Femur (tissue), 1 donor: ENCODE results near the gene PRRT1B.
"Not testable (repeated sequence)": the region's sequence is repeated elsewhere in the genome, so short reads cannot be mapped to it uniquely, and the experiment has no call there.

Source experiments
- DNase-seq: peaks from one replicate; pipeline ENCODE4 v3.0.0-alpha.2; 2017

Gene PRRT1B

DNA sequence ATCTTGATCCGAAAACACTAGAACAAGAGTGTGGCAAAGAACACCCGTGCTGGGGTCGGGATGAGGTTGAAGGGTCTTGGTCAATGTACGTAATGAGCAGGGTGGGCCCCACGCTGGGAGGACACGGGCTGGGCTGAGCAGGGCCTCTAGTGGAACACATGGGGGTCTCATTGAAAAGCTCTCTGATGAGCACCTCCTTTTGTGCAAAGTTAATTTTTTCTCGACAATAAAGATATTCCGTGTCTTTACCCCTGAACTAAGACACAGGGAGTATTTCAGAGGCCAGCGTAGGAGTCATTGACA is 22.3 kb upstream of the PRRT1B start:
- no peak for DNase-seq

DNA sequence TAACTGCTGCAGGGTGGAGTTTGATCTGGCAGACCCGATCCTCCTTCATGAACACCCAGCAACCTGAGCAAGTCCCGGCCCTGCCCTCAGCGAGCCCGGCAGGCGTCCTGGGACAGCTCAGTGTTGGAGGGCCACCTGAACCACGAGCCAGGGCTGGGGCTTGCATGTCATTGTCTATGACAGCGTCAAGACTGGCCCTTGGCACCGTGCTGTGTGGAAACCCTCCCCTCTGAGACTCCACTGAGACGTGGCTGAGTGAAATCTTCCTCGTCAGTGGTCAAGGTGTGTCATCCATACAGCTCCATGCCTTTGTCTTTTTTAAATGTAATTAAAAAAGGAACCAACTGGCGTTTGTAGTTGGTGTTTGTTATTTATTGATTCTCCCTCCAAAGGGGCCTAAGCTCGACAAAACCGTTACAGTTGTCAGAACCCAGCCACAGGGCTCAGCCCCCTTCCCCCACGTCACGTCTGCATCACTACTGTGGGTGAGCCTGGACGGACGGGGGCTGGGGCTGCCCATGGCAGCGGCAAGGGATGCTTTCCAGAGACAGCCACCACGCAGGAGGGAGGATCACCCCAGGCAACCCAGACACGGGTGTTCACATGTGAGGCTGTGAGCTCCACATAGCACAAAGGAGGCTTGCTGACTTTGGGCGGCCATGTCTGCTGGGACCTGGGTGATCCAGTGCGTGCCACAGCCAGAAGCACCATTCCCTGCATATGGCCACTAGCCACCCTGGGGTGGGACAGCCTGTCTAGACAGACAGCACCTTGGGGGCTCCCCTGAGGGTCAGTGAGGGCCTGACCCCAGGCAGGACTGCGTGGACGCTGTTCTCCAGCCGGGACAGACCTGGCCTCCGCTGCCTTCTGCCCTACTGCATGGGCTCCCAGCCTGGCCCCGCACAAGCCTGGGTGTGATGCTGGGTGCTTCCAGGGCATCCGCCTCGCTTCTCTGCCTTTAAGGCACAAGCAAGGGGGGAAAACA is 21.6 kb upstream of the PRRT1B start:
- DNase-seq: no peak

DNA sequence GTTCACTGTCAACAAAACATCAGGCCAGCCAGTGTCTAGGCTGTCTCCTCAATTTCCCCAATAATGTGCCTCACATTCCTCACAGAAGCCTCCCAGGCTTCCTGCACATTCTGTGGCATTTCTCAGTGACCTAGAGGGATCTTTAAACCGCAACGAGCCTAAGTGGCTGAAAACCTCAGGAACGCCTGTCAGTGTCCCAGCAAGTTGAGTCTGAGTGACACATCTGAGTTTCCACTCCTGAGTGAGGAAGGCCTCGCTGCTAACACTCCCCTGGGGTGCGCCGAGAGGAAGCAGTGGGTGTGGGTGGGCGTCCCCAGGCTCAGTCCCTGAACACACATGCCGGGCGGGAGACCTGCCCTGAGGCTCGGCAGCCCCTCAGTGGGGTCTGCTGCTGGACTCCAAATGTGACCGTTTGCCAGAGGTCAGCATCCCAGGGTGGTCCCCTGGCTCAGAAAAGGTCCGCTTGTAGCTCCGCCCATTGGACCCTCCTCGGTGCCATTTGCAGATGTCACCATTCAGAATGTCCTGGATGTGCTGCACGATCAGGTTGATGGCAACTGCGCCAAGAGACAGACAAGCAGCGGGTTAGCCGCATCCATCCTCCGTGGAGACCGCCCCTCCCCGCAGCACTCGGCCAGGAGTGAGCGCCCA is 20.5 kb upstream of the PRRT1B start:
- DNase-seq: no peak

DNA sequence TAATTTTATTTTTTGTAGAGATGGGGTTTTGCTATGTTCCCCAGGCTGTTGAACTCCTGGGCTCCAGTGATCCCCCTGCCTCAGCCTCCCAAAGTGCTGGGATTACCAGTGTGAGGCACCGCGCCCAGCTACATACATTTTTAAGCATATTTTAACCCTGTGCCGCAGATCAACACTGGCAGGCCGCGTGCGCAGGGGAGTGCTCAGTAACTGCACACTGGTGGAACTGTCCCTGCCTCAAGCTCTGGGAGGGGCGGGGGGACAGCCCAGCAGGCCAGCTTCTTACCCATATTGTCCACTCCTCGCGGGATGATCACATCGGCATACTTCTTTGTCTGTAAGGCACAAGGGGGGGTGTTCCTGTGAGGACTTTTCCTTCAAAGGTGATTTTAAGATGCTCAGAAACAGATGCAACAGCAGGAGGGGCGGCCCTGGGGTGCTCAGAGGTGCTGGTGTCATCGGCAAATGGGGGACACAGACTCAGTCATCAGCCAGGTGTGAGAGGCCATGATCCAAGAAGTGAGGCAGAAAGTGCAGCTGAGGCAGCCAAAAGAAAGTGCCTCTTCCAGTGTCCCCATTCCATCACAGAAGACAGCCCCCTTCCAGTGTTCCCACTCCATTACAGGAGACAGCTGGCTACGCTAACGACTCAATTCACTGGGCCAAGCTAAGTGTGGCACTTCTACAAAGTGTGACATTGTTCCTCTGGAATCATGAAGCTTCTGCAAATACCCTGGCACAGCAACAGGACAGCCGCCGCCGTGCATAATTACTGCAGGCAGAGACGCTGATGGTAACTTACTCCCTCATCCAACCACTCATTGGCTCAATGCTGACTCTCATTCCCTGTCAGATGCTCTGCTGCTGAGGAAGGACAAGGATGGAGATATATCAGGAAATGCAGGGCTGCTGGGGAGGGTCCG is 19.4 kb upstream of the PRRT1B start:
- no peak for DNase-seq

DNA sequence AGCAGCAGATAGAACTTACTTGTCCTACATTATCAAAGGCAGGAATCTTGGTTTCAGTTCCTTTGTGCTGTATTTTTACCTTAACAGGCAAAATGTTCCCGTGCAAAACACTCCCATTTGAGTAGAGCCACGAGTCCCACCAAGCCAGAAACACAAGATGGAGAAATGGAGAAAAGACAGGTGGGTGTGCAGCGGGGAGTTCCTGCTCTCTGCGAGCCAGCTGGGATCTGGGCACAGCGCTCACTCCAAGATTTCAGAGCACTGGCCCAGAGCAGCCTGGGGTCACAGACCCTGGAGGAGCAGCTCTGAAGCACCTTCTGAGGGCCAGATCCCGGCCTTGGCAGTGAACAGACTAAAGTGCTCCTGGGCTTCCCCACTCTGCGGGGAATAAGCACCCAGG is 17.1 kb upstream of the PRRT1B start:
- DNase-seq: no peak

DNA sequence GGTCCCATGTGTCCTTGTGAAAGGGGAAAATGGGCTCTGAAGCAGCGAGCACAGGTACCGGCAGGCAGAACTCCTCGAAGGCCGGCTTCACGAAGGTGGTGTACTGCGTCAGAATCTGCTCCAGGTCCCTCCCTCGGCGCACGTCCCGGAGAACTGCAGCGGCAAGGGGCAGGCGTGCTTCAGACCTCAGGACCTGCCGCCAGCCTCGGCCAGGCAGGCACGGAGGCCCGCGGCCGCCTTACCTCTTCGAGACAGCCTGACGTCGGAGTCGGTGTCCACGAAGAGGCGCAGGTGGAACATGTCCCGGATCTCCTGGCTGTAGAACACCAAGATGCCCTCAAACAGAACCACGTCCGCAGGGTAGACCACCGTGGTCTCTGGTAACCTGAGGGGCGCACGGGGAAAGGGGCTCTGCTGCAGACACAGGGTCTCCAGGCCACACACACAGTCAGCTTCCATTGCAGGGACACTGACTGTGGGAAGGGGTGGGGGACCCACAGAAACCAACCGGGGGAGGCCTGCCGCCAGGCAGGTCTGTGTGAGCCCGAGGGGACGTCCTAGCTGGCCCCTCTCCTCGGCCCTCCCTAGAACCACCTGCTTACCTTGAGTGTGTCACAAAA is 16.3 kb upstream of the PRRT1B start:
- DNase-seq: no peak

DNA sequence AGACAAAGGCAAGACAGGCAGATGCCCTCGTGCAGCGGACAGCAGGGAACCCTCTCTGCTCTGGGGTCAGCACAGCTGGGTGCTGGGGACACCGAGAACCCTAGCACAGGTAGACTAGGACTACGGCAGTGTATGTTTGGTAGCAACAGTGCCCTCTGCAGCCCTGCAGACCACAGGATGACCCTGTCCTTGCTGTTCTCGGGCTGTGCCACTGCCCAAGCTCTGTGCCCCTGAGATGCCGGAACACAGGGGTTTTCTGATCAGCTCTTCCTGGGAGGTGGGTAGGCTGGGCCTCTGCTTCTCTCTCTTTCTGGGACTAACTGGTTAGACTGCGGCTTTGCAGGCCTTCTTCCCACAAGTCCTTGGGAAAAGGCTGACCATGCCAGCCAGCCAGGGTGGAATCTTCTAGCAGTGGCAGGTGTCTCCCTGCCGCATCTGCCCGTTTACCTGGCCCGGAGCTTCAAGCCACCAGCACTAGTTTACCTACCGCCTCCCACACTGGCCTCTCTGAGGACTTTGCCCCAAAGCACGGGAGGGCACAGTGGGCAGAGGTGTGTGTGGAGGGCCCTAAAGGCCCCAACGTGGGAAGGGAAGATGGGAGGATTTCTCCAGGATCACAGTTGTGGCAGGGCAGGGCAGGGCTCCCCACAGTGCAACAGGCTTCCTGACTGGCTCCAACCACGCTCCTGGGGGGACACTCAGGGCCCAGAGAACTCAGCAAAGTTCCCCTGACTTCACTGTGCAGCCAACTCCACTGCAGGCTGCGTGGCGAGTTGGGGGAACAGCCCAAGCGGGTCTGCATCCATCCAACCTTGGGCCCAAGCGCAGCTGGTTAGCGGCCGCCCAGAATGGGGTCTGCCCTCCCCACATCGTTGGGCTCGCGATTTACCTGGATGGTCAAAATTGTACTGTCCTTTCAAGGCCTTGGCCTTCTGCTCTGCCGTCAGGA is 15.5 kb upstream of the PRRT1B start:
- DNase-seq: no peak

DNA sequence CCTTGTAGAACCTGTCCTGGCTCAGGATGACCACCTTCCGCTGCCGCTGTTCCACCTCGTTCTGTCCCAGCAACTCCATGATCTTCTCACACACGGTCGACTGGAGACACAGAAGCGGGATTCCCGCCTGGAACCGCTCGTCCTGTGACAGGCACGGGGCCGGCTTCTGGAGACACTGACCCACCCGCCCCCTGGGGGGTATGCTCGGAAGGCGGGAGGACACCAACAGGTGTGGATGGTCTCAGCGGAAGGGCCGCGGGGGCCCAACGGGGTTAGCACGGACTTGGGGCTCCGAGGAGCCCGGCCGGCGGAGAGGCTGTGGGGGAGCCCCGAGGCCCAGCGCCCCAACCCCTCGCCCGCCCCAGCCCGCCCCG is 14.8 kb upstream of the PRRT1B start:
- DNase-seq: peak; percentile 57

DNA sequence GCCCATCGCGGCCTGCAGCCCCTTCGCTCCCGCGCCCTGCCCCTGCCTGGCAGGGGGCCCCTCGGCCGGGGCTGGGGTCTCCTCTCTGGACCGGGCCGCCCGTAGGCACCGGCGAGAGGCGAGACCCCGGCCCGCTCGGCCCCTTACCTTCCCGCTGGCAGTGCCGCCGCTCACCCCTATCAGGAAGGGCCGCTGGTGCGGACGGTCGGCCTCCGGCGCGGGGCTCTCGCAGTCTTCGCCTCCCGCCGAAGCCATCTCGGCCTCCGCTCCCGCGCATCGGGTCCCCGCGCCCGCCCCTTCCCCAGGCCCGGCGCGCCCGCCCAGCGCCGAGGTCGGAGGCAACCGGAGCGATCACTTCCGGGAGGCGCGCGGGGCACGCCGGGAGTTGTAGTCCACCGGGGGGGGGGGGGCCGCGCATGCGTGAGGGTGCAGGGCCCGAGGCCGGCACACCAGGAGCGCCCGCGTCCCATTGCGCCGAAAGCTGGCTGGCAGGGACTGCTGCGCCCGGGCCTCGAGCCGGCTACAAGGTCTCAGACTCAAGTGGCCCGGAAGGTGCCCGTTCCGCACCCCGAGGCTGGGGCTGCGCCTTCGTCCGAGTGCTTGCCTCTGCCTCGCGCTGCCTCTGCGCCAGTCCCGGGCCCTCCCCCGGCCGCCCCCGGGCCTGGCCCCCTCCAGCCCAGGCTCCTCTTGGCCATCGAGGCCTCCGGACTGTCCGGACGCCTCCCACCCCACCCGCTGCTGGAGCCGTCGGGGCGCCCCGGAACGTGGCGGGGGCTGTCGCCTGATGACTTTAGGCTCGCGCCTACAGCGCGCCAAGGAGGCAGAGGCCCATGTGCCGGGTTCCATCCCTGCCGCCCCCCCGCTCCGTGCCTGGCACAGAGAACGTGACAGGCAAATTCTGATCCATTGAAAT is 14.1 kb upstream of the PRRT1B start, which contains the start of gene UCK1:
TSS of gene UCK1 (minus strand) at position 344 of the 913 bp plus-strand sequence. CDS start at position 255, 89 bp downstream.
- peak; percentile 92 for DNase-seq

DNA sequence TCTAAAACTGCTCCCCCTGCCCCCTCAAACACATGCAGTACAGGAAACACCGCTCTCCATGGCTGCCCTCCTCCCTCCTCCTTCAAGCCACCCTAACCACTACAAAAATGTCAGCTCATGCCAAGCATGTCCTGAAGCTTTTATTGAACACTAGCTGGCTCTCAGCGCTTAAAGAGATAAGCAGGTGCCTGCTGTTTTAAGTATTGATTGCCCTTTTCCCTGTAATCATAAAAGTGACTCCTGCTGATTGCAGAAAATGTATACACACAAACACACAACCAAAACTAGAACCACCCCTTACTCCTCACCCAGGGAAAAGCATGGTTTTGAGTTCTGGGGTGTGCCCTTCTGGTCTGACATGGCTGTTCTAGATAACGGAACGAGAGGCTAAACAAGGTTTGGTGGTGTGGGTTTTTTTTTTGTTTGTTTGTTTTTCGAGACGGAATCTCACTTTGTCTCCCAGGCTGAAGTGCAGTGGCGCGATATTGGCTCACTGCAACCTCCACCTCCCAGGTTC is 10.5 kb upstream of the PRRT1B start:
- no peak for DNase-seq

DNA sequence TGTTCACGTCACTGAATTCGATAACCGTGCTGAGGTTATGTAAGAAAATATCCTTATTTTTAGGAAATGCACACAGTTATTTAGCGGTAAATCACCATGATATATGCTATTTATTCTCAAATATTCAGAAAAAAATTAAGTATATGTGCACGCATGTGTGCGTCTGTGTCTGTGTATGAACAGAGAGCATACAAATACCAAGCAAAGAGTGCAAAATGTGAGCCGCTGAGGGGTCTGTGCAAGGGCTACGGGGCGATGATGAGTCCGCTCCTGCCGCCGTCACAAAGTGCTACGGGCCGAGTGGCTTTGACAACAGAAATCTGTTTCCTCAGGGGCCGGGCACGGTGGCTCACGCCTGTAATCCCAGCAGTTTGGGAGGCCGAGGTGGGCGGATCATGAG is 7.4 kb upstream of the PRRT1B start:
- no peak for DNase-seq

DNA sequence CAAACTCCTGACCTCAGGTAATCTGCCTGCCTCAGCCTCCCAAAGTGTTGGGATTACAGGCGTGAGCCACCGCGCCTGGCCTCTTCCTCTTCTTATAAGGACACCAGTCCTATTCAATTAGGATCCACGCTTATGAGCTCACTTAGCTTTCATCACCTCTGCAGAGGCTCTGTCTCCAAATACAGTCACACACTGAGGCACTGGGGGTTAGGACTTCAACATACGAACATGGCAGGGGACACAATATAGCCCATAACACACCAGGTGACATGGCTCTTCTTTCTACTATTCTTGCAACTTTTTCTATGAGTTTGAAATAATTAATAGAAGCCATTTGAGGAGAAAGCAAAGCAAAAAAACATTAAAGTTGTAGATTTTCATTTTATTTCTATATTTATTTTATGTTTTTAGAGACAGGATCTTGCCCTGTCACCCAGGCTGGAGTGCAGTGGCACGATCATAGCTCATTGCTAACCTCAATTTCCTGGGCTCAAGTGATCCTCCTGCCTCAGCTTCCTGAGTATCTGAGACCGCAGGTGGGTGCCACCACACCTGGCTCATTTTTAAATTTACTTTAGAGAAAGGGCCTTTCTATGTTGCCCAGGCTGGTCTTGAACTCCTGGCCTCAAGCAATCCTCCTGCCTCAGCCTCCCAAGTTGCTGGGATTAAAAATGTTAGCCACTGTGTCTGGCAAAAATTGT is 6.0 kb upstream of the PRRT1B start:
- DNase-seq: no peak

DNA sequence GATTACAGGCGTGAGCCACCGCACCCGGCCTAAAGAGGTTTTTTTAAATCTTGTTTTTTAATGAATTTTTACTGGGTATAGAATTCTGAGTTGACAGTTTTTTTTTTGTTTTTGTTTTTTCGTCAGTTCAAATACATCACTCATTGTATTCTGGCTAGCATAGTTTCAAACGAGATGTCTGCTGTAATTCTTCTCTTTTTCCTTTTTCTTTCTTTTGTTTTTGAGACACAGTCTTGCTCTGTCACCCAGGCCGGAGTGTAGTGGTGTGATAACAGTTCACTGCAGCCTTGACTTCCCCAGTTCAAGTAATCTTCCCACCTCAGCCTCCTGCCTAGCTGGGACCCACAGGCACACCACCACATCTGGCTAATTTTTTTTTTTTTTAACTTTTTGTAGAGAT is 2.2 kb upstream of the PRRT1B start:
- DNase-seq: no peak

DNA sequence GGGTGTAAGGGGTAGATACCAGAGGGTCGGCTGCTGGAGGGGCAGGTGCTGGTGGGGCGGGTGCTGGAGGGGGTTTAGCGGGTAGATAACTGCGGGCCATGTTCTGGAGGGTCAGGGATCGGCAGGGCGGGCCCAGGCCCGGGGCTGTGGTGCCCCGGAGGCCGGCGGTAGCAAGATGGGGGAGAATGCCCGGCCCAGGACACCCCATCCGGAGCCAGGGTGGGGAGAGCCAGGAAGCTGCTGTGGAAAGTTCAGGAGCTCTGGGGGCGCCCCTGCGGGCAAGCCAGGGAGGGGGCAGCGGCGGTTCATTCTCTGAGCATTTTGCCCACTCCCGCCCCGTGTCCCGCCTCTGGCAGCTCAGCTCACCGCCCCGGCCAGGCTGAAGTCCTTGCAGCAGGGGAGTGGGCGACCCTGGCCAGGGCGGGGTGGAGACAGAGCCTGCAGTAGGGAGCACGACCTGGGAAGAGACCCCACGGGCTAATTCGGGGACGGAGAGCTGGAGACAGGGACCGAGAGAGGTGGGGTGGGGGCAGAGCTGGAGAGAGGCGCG is 538 bp downstream of the PRRT1B start:
- DNase-seq: no peak

DNA sequence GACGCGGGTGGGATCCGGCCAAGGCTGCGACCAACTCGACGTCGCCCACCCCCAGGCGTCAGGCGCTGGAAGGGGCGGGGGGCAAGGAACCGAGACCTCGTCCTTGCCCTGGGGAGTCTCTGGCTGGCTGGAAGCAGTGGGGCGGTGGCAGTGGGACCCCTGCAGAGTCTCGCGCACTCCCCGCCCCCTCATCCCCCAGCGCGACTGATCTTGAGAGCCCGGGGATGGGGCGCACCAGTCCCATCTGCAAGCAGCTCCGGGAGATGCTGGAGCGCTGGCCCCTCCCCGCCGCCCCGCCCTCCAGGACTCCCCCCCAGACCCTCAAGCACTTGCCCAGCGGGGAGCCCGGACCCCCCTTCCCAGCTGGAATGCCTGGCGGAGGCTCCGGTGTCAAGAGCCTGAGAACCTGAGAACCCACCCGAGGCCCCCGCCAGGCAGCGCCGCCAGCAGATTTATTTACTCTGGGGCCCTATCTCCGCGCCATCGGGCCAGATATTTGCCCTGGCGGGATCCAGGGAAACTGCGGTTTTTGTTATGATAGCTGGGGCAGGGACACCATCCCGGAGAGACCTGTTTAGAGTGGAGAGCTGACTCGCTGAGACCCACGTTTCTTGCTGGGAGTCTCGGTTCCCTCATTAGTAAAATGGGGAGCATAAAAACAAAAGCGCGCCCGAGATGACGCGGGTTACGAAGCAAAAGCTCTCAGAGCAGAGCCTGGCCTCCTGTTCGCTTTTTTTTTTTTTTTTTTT is 1.2 kb downstream of the PRRT1B start:
- peak; percentile 40 for DNase-seq

DNA sequence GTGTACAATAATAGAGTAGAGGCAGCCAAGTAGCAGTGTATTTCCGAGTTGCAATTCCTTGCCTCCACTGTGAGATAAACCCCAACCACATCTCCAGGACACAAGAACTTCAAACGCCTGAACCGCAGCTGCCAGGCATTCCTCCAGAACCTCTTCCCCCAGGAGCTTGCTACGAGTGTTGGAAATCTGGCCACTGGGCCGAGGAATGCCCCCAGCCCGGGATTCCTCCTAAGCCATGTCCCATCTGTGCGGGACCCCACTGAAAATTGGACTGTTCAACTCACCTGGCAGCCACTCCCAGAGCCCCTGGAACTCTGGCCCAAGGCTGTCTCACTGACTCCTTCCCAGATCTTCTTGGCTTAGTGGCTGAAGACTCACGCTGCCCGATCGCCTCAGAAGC is 3.9 kb downstream of the PRRT1B start:
- not testable (repeated sequence) for DNase-seq

DNA sequence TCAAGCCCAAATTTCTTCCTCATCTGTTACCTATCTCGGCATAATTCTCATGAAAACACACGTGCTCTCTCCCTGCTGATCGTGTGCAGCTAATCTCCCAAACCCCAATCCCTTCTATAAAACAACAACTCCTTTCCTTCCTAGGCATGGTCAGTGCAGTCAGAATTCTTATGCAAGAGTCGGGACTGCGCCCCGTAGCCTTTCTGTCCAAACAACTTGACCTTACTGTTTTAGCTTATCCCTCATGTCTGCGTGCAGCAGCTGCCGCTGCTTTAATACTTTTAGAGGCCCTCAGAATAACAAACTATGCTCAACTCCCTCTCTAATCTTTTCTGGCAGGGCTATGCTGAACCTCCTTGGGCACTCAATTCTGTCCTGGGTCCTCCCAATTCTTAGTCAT is 5.1 kb downstream of the PRRT1B start:
- DNase-seq: not testable (repeated sequence)

DNA sequence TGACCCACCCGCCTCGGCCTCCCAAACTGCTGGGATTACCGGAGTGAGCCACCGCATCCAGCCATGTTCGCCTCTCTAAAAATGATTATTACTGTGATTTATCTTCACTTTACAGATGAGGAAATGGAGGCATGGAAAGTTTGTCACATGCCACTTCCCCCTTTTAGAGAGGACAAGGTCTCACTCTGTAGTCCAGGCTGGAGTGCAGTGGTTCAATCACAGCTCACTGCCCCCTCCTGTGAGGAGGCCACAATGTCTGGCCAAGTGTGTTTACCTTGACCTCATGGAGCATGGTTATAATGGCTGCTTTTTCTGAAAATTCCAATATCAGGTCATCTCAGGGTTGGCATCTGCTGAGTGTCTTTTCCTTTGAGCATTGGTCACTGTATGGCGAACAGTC is 6.7 kb downstream of the PRRT1B start:
- no peak for DNase-seq
